Choroid plexus epithelial cell (primary cell): ENCODE data around the gene ATP6V0A4.

Source experiments
- DNase-seq: peaks from one replicate; pipeline ENCODE4 v3.0.0-alpha.2; 2010; ENCODE audit warnings: low read depth
- H3K4me3 ChIP-seq: 2 replicates; pipeline ENCODE4 v1.5.1; 2011; ENCODE audit warnings: low read depth, mild to moderate bottlenecking, control low read depth, low read length, moderate library complexity
- TF ChIP-seq, protein P1 (sequence below): conservative IDR thresholded peaks from 2 replicates; pipeline ENCODE4 v1.5.1; 2011; ENCODE audit warnings: low read depth, mild to moderate bottlenecking, control low read depth, inconsistent platforms, low read length, moderate library complexity

ATP6V0A4 gene

DNA sequence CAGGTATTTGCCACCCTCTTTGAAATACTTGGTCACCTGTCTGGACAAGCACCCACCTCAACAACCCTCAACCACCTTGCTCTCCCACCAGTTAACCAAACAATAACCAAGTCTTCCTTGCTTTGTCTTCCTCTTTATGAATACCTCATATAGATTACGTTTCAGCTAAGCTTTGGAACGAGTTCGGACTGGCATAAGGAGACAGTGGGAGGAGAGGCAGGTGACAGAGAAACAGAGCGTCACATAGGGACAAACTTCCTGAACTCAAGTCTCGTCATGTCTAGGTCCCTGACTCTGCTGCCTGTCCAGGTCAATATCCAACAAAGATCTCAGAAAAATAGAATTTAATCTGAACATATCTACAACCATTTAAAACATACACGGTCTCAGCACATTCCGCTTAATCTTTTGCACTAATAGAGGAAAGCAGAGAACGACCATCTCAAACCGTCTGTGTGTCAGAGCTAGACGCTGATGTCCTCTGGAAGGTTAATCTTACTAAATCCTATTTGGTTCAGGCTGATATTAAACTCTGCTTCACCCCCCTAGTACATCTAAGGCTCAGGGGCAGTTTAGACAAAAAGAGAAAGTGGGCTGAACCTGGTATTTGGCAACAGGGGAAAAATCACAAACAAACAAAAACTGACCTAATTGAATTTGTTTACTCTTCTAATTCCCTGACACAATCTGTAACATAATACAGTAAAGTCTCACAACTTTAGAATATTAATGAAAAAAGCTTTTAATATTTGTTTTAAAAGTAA lies 70.5 kb downstream of the ATP6V0A4 start:
- TF ChIP-seq, protein P1, sequence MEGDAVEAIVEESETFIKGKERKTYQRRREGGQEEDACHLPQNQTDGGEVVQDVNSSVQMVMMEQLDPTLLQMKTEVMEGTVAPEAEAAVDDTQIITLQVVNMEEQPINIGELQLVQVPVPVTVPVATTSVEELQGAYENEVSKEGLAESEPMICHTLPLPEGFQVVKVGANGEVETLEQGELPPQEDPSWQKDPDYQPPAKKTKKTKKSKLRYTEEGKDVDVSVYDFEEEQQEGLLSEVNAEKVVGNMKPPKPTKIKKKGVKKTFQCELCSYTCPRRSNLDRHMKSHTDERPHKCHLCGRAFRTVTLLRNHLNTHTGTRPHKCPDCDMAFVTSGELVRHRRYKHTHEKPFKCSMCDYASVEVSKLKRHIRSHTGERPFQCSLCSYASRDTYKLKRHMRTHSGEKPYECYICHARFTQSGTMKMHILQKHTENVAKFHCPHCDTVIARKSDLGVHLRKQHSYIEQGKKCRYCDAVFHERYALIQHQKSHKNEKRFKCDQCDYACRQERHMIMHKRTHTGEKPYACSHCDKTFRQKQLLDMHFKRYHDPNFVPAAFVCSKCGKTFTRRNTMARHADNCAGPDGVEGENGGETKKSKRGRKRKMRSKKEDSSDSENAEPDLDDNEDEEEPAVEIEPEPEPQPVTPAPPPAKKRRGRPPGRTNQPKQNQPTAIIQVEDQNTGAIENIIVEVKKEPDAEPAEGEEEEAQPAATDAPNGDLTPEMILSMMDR: no peak
- no peak overlapping the region for H3K4me3 ChIP-seq
- DNase-seq: no peak

DNA sequence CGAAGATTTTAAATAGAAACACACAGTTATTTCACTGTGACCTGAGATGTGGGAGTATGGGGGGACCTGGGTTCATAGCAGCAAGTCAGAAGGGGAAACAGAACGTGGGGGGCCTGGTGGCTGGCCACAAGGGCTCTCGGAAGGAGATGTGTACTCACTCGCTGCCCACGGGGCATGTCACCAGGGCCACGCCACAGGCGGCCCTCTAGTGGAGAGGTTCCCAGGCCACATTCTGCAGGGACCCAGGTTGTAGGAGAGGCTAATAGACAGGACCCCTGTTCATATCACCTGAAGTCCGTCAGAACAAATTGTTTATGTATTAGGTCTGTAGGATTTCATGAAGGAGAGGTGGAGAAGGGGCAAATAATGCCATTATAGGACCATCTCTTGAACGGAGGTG lies 71.7 kb downstream of the ATP6V0A4 start:
- no peak for DNase-seq
- no peak overlapping the region for H3K4me3 ChIP-seq
- TF ChIP-seq, protein P1: peak; percentile 9

DNA sequence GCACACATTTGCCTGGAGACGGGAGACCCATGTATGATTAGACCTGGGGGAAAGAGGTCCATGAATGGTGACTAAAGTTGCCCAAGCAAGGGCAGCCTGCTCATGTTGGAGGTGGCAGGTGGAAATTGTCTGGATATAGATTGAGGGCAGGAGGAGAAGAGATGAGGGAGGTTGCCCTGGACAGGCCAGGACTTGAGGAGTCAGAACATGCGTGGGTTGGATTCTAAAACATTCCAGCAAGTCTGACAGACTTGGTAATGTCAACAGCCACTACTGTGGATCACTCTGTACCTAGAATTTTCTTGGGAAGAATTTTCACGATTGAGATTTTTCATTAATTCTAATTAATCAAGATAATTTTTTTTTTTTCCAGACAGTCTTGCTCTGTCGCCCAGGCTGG lies 77.7 kb downstream of the ATP6V0A4 start:
- H3K4me3 ChIP-seq: no peak overlapping the region
- no peak for DNase-seq
- TF ChIP-seq, protein P1: no peak

DNA sequence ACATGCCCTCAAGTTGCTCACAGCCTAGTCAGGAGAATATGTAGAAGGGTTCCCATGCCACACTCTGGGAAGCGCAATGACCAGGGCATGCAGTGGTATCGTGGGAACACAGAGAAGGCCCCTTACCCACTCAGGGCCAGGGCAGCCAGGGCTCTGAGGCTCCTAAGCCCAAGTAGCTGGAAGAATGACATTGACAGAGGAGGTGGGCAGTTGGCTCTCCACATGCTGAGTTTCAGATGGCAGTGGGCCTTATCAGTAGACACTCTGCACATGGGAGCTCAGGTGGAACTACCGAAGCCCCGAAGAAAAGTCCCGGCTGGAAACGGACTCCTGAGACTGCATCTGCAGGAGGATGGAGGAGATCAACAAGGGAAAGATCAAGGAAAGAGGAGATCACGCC lies 81.1 kb downstream of the ATP6V0A4 start:
- no peak overlapping the region for H3K4me3 ChIP-seq
- TF ChIP-seq, protein P1: no peak
- DNase-seq: no peak

DNA sequence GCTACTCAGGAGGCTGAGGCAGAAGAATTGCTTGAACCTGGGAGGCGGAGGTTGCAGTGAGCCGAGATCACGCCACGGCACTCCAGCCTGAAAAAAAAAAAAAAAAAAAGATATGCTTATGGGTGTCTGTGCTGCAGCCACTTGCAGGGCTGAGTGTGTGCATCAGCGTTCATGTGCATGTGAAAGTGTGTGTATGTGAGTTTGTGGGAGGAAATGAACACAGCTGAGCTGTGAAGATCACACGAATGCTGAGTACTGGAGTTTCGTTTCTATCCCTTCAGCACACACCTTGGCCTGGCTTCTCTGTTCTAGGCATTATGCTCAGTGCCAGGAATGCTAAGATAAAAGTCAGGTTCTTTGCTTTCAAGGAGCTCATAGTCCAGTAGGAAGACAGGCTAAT lies 84.8 kb downstream of the ATP6V0A4 start:
- no peak overlapping the region for H3K4me3 ChIP-seq
- DNase-seq: no peak
- TF ChIP-seq, protein P1: no peak

DNA sequence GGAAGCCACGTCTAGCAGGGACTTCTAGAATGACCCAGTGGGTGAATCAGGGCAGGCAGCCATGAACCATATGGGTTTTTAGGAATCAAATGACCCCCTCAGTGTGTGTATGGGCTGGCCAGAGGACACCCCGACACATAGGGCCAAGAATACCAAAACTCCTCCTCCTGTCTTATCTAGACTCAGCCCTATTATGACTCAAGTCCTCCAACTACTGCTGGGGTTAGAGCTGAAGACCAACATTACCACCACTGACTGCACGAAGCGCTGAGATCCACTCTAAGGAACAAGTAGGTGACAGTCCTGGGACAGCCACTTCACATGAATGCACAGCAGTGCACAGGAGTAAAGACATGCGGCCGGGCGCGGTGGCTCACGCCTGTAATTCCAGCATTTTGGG lies 85.3 kb downstream of the ATP6V0A4 start:
- TF ChIP-seq, protein P1: no peak
- no peak for DNase-seq
- no peak overlapping the region for H3K4me3 ChIP-seq

DNA sequence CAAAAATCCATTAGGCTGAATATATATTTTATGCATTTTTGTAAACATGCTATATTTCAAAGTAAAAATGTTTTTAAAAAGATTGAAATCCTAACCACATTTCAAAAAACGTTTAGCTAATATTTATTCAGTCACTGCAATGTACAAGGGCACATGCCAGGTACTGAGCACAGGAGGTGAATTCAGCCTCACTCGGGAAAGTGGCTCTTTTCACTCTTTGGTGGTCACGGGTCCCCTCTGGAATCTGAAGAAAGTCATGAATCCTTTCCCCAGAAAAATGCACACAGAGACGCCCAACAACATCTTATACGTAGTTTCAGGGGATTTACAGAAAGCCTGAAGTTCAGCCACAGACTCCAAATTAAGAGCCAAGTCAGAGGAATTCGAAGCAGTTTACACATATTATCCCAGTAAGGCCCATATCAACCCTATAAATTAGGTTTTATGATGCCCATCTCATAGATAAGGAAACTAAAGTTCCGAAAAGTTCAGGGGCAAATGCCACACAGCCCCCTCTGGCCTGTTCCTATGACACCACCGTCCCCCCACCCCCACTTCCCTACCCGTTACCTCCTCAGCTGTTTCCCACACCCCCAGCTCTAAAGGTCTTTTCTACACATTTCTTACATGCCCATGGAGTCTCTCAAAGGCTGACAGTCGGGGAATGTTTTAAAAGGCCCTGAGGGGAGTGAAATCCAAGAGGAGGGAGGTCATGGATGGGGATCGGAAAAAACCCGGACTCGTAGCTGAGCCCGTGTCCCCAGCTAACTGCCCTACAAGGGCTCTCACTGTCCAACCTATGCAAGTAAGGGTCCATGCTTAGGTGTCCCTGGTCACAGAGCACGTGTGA lies 87.2 kb downstream of the ATP6V0A4 start:
- TF ChIP-seq, protein P1: no peak
- no peak for DNase-seq
- H3K4me3 ChIP-seq: no peak overlapping the region
